ENCODE measurements around the gene SLC52A3.
"Not testable (repeated sequence)": the region's sequence is repeated elsewhere in the genome, so short reads cannot be mapped to it uniquely, and the experiment has no call there.

The SLC52A3 gene

DNA sequence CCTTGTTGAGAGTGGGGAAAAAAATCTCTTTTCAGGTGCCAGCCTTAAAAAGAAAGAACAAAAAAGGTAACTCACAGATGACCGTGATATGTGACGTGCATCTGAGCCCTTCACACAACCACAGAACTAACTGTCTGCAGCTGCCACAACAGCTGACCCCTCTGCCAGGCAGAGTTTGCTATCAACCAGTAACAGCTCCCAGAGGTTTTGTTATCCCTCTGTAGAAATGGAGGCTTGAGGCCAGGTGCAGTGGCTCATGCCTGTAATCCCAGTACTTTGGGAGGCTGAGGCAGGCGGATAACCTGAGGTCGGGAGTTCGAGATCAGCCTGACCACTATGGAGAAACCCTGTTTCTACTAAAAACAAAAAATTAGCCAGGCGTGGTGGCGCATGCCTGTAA lies 42.8 kb downstream of the SLC52A3 start:
- no peak for DNase-seq

DNA sequence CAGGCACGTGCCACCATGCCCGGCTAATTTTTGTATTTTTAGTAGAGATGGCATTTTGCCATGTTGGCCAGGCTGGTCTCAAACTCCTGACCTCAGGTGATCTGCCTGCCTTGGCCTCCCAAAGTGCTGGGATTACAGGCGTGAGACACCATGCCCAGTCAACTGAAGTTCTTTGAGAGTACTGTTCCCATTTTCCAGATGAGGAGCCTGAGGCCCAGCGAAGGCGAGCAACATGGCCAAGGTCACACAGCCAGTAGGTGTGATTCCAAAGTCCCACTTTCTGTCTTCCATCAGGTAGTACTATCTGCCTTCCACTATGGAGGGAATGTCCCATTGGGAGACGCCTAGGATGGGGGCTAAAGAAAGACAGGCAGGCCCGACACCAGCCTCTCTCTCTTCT lies 43.5 kb downstream of the SLC52A3 start:
- DNase-seq = not testable (repeated sequence)

DNA sequence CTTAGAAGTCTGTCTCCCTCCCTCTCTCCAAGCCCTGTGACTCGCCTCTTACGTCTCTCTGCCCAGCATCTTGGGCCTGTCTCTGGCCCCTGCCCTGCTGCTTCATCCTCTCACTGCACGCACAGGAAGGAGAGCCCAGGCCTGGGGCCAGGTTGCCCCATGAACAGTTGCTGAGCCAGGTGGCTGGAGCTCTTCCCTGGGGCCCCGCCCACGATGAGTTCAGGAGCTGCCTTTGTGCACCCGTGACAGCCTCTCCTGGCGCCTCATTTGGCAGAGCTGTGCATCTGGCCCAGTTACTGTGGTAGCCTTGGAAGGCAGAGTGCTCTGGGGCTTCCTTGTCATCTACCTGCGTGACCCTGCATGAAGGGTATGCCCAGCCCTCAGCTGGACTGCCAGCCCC lies 44.5 kb downstream of the SLC52A3 start:
- DNase-seq = peak; percentile 97

DNA sequence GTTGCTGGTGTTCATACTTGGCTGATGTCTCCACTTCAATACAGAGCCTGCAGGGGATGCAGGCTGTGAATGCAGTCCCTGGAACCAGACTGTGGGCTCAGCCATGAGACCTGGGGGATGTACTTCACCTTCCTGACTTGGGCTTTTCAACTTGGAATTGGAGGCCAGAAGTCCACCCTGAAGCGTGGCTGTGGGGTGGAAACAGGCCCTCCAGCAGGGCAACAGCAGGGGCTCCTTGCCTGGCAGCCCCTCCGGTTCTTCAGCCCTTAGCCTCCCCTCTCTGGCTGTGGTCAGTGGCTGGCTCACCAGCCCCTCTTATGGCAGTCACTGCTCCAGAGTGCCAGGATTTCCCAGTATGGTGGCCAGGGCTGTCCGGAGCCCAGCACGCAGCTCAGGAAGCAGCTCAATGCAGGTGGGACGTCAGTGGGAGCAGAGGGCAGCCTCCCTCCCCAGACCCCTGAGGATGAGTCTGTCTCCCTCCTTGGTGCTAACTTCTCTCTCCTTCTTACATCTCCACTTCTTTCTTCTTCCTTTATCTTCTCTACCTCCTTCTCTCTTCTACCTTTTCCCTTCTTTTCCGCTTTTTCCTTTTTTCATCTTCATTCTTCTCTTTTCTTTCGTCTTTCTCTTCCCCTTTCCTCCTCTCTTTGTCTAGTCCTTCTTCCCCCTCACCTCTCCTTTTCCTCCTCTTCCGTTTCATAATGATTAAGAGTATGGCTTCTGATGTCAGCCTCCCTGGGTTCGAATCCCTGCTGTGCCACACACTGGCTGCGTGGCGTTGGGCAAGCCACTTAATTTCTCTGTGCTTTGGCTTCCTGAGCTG lies 45.3 kb downstream of the SLC52A3 start:
- DNase-seq = no peak

DNA sequence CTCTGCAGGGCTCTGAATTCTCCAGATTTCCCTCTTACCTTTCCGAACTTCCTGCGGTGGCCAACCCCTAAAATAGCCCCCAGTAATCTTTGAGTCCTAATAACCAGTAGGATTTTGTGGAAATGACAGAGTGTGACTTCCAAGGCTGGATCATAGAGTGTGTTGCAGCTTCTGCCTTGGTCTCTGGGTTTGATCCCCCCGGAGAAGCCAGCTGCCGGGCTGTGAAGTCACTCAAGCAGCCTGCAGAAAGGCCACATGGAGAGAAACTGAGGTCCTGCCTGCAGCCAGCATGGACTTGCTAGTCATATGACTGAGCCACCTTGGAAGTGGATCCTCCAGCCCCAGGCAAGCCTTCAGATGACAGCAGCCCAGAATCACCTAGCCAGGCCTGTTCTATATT lies 46.4 kb downstream of the SLC52A3 start:
- DNase-seq = no peak

DNA sequence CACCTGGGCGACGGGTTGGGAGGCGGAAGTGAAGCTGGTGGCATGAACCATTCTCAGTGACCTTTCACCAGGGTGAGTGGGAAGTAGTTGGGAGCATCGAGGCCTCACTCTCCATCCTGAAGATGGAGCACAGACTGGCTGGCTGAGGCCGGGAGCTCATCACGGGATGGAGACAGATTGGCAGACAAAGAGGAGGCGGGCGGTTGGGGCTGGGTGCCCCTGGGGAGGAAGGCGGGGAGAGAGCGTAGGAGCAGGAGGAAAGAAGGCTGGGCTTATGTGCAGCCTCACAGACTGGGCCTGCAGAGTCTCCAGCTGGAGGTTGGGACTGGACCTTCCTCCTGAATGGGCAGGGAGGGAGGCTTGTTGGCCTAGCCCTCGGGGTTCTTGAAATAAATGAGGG lies 48.5 kb downstream of the SLC52A3 start:
- DNase-seq = peak; percentile 91

DNA sequence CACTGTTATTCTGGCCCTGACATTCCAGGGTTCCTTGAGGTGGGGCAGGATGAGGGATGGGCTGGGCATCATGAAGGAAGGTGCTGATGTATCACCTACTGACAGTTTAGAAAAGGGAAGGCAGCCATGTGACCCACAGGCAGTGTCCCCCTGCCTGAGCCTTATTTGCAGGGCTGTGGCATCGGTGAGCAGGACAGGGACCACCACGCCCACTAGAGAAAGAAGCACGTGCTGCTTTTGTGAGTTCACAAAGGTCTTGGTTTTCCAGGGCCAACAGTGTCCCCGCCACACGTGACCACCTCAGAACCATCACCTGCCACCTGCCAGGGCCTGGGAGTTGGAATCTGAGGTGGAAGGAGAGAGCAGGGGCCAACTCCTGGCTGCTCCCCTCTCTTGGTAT lies 49.2 kb downstream of the SLC52A3 start:
- DNase-seq = no peak

DNA sequence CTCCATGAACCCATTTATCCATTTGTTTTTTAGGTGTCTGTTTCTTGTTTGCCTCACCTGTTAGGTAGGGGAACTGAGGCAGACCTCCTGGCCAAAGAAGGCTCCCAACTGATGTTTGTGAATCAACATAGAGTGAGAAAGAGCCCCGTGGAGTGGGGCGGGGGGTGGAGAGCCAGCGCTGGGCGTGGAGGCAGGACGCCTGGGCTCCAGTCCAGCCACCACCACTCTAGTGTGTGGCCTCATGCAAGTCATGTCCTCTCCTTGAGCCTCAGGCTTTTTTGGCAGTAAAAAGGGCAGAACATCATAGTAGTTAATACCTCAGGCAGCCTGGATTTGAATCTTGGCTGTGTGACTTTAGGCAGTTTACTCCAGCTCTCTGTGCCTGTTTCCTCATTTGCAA lies 50.5 kb downstream of the SLC52A3 start:
- DNase-seq = no peak

GRCh38 chr20:717271-717670 lies 51.0 kb downstream of the SLC52A3 start:
- DNase-seq = no peak

- no peak for DNase-seq
Measured at GRCh38 chr20:714453-714852, 53.8 kb downstream of the SLC52A3 start.

DNA sequence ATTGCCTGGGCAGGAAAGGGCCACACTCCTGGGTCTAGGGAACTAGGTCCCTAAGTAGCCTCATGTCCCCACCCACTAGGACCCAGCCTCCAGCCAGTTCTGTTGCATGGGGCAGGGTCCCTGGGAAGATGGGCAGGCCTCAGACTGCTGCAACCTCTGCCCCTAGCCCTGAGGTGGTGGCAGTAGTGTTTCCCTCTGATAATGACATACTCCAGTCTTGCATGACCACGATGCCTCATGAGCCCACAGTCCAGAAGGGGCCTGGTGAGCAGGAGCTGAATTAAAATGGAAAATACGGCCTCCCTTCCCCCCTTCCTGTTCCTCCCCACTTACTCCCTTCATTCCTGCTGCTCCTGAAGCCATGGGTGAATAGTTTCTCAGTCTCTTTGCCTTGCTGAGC lies 56.7 kb downstream of the SLC52A3 start:
- no peak for DNase-seq

- peak; percentile 22 for DNase-seq
Measured at GRCh38 chr20:710780-711450, 57.4 kb downstream of the SLC52A3 start.

All from NCI-H2171 treated with DMSO at 0.1 percent for 48 hours (cell line).